NAMALWA (cell line): ENCODE data around the gene TRPM2.
"Not testable (repeated sequence)": the region's sequence is repeated elsewhere in the genome, so short reads cannot be mapped to it uniquely, and the experiment has no call there.

ENCODE experiments used
- DNase-seq: peaks from one replicate; pipeline ENCODE4 v3.0.0-alpha.2; 2015; ENCODE audit warnings: low spot score

The TRPM2 gene

GRCh38 chr21:44397431-44398031 lies 44.1 kb downstream of the TRPM2 start:
- DNase-seq = no peak

- no peak for DNase-seq
Measured at GRCh38 chr21:44398499-44398898, 45.1 kb downstream of the TRPM2 start.

GRCh38 chr21:44399151-44399954 lies 45.9 kb downstream of the TRPM2 start:
- no peak for DNase-seq

- DNase-seq = no peak
Measured at GRCh38 chr21:44399955-44400790, 46.8 kb downstream of the TRPM2 start.

- DNase-seq = no peak
Measured at GRCh38 chr21:44400791-44401385, 47.5 kb downstream of the TRPM2 start.

- no peak for DNase-seq
Measured at GRCh38 chr21:44401386-44402160, 48.2 kb downstream of the TRPM2 start.

- DNase-seq = no peak
Measured at GRCh38 chr21:44402323-44403105, 49.1 kb downstream of the TRPM2 start.

GRCh38 chr21:44403106-44404020 lies 49.9 kb downstream of the TRPM2 start:
- no peak for DNase-seq

GRCh38 chr21:44404482-44404881 lies 51.1 kb downstream of the TRPM2 start:
- DNase-seq = not testable (repeated sequence)

GRCh38 chr21:44405091-44405947 lies 51.9 kb downstream of the TRPM2 start:
- DNase-seq = no peak

- no peak for DNase-seq
Measured at GRCh38 chr21:44405948-44406872, 52.8 kb downstream of the TRPM2 start.

- DNase-seq = no peak
Measured at GRCh38 chr21:44406953-44407352, 53.5 kb downstream of the TRPM2 start.

GRCh38 chr21:44407493-44407892 lies 54.1 kb downstream of the TRPM2 start:
- no peak for DNase-seq

- no peak for DNase-seq
Measured at GRCh38 chr21:44408226-44408625, 54.8 kb downstream of the TRPM2 start.

- DNase-seq = no peak
Measured at GRCh38 chr21:44413566-44414290, 60.3 kb downstream of the TRPM2 start.

- no peak for DNase-seq
Measured at GRCh38 chr21:44414291-44415072, 61.1 kb downstream of the TRPM2 start.
